ENCODE data around the gene DNAJC17.

DNAJC17 gene

DNA sequence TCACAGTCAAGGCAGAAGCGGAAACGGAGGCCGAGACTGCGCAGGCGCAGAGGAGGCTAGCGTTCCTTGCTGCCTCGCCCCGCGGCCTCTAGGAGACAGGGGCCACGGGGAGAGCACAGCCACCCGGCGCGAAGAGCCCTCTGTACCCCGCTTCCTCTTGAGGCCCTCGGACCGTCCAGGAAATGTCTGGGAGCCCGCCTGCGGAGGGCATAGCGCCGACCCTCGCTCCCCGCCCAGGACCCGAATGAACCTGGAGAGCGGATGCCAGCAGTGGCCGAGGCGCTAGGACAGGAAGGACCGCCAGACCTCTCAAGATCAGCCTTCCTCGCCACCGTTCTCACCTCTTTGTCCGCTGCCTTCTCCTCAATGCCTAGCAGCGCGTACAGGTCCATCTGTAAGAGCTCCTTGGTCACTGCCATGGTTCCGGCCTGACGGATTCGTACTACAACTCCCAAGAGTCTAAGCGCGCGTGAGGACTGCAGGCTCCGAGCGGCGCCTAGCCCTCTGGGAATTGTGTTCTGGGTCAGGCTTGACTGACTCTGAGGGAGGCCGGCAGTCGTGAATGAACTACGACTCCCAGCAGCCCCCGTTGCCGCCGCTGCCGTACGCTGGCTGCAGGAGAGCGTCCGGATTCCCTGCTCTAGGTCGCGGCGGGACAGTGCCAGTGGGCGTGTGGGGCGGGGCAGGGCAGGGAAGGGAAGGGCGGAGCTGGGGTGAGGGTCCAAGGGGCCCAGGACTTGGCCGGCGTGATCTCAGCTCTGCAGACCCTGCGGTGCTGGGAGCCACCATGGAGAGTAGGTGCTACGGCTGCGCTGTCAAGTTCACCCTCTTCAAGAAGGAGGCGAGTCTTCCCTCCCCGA, at the start of gene DNAJC17, which contains the start of gene ZFYVE19:
Gene DNAJC17 (minus strand): TSS at position 446 of the 860 bp plus-strand sequence. CDS start 27 bp downstream, at position 419.
Gene ZFYVE19 (plus strand): TSS at position 62 of the 860 bp plus-strand sequence. CDS start 501 bp downstream, at position 563.
- peak; percentile 98 to 99 (median 99) for DNase-seq

- DNase-seq: no peak
Observed at GRCh38 chr15:40856746-40857145, 49.5 kb upstream of the DNAJC17 start.

DNA sequence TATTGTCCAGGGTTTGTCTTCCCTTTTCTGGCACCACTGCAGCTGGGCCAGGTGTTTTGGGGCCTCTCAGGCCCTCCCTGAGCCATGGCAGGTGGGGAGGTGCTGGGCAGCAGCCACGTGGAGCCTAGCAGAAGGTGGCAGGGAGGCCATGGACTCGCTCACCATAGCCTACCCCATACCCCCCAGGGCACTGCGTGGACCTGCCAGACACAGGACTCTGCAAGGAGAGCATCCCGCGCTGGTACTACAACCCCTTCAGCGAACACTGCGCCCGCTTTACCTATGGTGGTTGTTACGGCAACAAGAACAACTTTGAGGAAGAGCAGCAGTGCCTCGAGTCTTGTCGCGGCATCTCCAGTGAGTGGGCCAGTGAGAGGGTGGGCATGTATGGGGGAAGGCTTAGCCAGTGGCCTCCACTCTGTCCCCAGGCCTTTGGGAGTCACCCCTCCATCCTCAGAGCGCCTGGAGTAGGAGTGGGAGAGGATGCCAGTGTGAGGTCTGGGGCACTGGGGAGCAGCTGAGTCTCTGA, 48.5 kb upstream of the DNAJC17 start:
- no peak for DNase-seq

DNA sequence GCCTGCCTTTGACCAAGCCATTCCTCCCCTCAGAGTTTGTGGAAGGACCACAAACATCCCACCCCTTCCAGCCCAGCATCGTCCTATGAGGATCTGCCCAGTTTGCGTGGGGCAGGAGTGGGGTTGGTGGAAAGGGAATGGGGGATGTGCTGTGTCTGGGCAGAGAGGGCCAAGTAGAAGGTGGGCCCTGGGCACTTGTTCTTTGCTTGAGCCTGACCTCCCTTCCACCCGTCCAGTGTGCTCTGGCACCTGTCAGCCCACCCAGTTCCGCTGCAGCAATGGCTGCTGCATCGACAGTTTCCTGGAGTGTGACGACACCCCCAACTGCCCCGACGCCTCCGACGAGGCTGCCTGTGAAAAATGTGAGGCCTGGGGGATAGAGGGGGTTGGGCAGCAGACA, 46.9 kb upstream of the DNAJC17 start:
- no peak for DNase-seq

DNA sequence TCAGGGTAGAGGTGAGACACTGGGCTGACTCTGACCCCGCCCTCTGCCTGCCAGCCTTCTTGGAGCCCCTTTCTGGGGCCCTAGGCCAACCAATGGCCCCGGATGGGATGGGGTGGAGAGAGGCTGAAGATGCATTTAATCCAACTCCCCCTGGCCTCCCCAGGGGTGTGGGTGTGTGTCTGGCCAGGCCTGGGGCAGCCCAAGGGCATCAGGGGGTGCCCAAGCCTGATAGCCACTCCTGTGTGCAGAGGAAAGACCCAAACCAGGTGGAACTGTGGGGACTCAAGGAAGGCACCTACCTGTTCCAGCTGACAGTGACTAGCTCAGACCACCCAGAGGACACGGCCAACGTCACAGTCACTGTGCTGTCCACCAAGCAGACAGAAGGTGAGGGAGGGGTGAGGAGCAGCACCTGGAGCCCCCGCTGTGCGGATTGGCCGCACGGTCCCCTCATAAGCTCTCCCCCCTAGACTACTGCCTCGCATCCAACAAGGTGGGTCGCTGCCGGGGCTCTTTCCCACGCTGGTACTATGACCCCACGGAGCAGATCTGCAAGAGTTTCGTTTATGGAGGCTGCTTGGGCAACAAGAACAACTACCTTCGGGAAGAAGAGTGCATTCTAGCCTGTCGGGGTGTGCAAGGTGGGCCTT, 46.1 kb upstream of the DNAJC17 start:
- no peak for DNase-seq

DNA sequence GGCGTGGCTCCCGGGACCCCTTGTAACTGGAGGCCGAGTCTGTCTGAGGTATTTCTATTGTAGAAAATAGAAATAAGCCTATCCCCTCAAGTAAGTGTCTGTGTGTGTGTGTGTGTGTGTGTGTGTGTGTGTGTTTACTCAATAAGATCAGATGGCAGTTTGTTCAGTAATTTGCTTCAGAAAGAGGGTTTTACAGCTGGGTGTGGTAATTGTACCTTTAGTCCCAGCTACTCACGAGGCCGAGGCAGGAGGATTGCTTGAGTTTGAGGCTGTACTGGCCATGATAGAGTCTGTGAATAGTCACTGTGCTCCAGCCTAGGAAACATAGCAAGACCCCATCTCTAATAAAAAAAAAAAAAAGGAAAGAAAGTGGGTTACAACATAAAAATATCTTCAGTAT, 45.3 kb upstream of the DNAJC17 start:
- no peak for DNase-seq

DNA sequence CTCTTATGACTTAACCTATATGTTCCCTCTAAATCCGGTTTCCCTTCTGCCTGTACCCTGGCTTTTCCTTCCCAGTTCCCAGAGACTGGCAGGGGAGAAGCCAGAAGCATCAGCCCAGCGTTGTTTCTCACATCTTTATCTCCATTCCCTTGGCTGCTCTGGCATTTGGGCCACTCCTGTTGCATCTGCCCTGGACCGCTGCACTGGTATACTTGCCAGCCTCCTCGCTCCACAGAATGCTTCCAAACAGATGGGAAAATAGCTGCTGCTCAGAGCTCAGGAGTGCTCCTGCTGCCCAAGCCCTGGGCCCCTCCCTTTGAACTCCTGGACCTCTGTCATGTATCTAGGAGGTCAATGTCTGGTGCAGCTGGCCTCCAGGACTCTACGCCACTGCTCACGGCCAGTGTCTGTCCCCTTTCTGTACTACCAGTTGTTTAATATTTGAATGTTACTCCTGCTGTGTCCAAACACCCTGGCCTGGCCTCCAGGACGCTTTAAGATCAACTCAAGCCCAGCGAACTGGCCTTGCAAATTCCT, 43.4 kb upstream of the DNAJC17 start:
- DNase-seq: no peak

GRCh38 chr15:40847223-40847961, 40.1 kb upstream of the DNAJC17 start:
- DNase-seq: peak; percentile 88 to 91 (median 89)

GRCh38 chr15:40846841-40847222, 39.6 kb upstream of the DNAJC17 start:
- DNase-seq: peak; percentile 72 to 88 (median 77)

- DNase-seq: peak in 1 of 3 donors; percentile 23
Observed at GRCh38 chr15:40845511-40846284, 38.4 kb upstream of the DNAJC17 start.

GRCh38 chr15:40845036-40845435, 37.8 kb upstream of the DNAJC17 start:
- DNase-seq: peak; percentile 25 to 46 (median 45)

DNA sequence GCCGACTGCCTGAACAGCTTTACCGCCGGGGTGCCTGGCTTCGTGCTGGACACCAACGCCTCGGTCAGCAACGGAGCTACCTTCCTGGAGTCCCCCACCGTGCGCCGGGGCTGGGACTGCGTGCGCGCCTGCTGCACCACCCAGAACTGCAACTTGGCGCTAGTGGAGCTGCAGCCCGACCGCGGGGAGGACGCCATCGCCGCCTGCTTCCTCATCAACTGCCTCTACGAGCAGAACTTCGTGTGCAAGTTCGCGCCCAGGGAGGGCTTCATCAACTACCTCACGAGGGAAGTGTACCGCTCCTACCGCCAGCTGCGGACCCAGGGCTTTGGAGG, 37.4 kb upstream of the DNAJC17 start:
- DNase-seq: peak; percentile 42 to 67 (median 52)

DNA sequence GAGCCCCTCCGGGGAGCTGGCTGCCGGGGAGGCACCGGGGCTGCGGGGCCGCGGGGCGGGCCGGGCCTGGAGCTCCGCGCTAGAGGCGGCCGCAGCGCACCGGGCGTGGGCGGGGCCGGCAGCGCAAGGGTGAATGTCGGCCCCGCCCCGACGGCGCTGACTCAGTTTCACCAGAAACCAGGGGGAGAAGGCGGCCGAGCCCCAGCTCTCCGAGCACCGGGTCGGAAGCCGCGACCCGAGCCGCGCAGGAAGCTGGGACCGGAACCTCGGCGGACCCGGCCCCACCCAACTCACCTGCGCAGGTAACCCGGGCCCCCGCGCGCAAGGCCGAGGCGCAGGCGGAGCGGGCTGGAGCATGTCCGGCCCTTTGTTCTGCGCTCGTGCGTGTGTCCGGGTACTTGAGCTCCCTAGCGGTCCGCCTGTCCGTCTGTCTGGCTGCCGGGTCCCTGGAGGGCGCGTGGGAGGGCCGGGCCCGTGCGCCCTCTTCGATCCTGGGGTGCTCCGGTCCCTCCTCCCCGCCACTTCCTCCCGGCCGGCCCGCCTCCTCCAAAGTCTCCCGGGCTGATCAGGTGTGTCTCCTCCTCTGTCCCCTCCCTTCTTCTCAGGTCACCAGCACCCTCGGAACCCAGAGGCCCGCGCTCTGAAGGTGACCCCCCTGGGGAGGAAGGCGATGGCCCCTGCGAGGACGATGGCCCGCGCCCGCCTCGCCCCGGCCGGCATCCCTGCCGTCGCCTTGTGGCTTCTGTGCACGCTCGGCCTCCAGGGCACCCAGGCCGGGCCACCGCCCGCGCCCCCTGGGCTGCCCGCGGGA, 36.8 kb upstream of the DNAJC17 start, which contains the start of gene SPINT1:
Gene SPINT1 (plus strand): TSS at position 164 of the 811 bp plus-strand sequence. CDS start 507 bp downstream, at position 671.
- peak; percentile 42 to 82 (median 58) for DNase-seq

DNA sequence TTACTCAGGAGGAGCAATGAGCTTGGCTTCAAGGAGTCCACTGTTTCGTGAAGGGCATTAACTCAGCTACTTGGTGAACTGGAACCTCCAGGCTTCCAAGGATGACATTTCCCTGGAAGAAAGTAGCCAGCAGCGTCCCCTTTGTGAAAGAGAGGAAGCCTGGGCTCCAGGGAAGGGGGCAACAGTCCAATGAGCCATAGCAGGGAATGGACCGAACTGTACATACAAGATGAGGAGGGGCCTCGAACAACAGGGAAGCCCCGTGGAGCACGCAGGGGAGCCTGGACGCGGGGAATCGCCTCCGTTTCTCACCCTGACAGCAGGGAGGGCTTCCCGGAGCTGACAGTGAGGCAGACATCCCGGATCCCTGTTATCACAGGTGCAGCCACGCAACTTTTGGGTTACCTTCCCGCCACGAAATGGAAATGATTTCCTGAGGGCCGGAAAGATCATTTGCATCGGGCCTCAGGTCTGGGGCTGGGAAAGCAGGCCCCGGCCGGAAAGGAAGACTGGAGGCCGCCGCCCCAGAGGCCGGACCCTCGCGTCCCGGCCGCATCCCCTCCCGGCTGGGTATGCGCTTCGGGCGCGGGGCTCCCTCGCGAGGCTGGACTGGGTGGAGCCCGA, 36.1 kb upstream of the DNAJC17 start:
- no peak for DNase-seq

GRCh38 chr15:40841741-40842140, 34.5 kb upstream of the DNAJC17 start:
- no peak for DNase-seq

DNA sequence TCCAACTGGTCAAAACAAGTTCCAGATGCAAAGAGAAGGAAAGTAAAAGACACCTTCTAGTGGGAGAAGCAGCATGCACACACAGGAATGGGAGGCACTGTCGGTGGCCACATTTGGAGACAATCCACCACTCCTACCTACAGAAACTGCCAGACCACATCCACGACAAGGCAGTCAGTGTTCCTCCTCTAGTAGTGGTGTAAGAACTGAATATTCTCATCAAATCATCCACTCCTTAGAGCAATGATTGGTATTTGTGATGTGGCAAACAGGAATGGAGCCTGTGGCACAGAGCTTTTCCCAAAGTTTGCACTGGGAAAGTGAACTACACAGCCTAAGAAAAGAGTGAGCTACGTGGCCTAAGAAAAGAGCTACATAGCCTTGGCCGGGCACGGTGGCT, 31.5 kb upstream of the DNAJC17 start:
- DNase-seq: no peak

DNA sequence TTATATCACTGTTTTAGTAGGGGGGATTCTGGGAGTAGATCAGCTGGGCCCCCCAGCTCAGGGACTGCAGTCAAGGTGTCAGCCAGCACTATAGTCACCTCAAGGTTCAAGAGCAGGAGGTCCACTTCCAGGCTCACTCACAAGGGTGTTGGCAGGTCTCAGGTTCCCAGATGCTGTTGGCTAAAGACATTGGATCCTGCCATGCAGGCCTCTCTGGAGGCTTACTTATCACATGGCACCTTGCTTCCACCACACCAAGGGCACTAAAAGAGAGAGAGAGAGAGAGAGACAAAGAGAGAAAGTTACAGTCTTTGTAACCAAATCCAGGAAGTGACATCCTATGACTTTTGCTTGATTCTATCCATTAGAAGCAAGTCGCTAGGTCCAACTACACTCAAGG, 28.7 kb upstream of the DNAJC17 start:
- no peak for DNase-seq

DNA sequence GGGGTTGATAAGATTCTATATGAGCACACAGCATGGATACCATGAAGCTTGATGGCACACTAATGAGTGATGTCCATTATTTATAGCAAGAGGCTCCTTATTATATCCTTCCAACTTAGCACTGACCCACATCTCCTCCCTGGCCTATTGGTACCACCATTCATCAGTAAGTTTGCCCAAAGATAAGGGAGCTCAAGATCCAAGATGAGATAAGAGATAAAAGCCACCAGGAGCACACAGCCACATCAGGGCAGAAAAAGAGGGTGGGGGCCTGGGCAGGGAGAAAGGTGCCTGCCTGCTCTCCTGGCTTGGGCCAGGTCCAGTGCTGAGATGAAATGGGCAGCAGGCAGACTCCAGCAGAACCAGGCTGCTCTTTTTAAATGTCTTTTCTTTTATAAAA, 25.6 kb upstream of the DNAJC17 start:
- DNase-seq: no peak

- DNase-seq: no peak
Observed at GRCh38 chr15:40831861-40832260, 24.6 kb upstream of the DNAJC17 start.

- no peak for DNase-seq
Observed at GRCh38 chr15:40830884-40831283, 23.6 kb upstream of the DNAJC17 start.

- DNase-seq: no peak
Observed at GRCh38 chr15:40829115-40829514, 21.8 kb upstream of the DNAJC17 start.

All from suppressor macrophage treated with lipopolysaccharide for 1 hour (primary cell).